HG03159 (cell line): Measurements from ENCODE around the gene GALNT14.

ENCODE experiments used
- ATAC-seq: cut with Tn5 transposase; IDR thresholded peaks from one replicate; pipeline ENCODE4 v1.9.1; 2021; ENCODE audit warnings: mild to moderate bottlenecking, moderate library complexity; ENCODE audit not compliant: unreplicated experiment

Gene GALNT14

DNA sequence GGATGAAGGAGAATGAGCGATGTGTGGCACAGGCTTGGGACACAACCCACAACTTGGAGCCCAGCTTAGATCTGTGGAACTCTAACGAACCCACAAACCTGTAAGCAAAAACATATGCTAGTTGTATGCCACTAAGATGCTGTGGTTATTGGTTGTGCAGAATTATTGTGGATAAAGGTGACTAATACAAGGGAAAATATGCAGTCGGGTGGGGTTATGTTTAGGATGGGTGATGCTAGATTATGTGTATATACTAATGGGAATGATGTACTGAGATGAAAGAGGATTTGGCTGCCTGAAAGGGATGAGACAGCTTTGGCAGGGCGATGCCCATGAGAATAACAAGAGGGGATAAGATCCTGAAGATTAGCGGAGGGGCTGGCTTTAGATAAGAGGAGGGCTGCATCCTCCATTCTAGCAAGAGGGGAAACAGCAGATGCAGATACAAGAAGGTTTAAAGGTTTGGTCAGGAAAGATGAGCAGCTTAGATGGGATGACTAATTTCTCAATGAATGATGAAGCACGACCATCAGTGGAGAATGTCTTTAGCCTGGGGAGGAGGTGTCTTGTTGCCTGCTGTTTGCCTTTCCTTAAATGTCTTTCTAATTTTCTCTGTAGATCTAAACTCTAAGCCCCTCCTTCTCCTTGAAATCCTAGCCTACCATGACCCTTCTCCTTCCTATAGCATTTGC lies 49.6 kb downstream of the GALNT14 start:
- ATAC-seq, result no peak

- ATAC-seq, result no peak
Measured at GRCh38 chr2:31087491-31087890, 50.7 kb downstream of the GALNT14 start.

DNA sequence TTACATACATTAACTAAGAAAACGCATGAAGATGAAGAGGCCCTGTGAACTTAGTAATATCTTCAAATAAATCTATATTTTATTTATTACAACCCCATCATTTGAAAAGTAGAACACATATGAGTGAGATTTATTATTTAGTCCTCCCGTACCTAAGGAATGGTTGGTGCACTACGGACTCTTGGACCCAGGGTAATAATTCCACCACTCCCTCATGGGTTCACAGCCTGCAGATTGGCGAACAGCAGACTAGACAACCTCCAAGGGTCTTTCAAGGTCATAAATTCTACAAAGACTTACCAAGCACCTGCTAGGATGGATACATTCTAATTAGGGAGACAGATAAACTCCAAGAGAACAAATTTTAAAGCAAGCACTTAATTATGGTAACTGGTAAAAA lies 51.6 kb downstream of the GALNT14 start:
- ATAC-seq, result no peak

DNA sequence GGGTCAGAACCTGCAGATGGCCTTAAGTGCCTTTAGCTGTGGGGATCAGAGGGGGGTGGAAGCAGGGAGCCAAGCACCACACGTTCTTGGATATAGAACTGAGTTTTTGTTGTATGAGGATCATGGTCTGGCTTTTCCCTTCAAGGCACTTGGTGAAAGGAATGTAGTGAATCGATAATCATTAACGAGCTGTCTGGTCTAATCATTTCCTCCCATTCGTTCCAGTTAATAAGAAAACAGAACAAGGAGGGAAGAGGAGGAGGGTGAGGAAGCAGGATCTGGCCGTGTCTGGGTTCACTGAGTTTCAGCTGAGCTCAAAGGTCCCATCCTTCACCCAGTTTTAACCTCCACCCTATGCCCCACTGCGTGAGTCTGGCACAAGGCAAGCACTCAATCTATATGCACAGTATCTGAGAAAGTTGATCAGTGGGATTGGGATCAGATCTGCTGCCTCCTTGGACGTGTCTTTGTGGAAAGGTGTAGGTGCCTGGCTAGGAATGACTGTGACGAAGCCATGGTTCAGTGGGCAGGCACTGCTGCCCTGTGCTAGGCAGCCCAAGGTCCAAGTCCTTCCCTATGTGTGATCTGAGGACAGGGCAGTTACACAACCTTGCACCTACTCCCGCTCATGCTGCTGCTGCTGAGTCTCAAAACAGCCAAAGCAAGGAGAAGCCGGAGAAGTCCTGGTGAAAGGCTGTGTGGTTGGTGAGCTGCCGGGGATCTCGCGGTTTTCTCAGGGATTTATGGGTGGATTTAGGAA lies 54.8 kb downstream of the GALNT14 start:
- no peak for ATAC-seq

DNA sequence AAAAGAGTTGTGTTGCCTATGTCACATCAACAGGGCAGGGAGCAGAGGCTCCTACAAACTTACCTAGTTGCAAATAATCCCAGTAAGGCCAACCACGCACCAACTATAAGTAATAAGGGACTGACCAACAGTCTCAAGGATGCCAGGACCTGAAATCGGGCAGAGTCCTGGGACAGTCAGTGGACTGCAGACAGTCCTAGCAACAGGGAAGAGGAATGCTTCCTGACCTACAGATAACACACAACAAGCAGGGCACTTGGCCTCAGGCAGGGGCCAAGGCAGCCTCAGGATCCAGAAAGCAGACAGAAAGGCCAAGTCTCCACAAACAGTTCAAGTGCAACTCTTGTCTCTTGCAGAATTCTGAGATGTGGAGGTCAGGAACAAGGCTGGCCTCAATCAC lies 56.2 kb downstream of the GALNT14 start:
- ATAC-seq, result no peak

DNA sequence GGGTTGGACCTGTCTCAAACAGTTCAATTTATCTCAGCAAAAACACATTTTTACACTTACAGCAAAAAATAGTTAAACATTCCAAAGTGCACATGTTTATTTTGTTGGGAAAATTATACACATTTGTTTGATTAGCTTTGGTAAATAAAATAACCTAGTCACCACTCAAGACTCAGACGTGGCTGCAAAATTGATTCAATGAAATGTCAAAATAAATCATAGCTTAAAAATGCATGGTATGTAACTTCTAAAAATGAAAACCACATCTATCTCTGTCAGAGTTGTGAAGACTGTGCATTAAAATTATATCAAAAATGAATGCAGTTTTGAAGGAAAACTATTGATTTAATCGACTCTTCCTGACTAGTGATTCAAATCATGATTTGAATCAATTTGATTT lies 56.7 kb downstream of the GALNT14 start:
- ATAC-seq, result no peak

DNA sequence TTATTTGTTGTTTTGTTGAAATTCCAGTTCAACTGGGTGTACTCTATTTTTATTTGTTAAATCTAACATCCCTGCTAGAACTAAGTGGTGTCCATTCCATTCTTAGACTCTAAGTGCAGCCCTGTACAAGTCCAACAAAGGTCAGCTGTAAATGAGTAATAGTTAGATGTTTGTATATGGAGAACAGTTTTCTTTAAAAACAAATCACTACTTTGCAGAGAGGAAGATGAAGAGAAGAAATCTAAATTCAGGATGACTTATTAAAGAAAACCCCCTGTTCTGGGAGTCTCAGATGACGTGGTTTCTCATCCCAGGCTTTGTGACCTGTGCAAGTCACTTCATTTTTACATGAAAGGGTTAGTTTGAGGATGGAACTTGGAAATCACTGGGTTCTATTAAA lies 57.9 kb downstream of the GALNT14 start:
- ATAC-seq, result no peak

DNA sequence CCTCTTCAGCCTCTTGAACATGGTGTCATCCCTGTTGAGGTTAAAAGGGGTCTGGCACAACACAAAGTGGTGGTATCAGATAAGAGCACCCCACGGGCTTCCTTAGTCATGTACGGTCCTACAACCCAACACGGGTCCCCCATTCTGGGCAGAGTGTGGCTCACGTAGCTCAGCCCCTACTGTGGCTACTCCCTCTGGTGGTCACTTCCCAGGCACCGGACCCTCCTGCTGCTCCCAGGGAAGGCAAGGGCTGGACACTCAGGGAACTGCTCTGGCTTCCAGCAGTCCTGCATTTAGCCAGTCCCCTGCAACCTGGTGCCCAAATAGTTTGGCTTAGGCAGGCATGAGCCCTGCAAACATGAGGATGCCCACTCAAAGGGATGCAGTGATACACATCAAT lies 58.6 kb downstream of the GALNT14 start:
- ATAC-seq, result no peak

GRCh38 chr2:31078579-31079105 lies 59.6 kb downstream of the GALNT14 start:
- no peak for ATAC-seq

DNA sequence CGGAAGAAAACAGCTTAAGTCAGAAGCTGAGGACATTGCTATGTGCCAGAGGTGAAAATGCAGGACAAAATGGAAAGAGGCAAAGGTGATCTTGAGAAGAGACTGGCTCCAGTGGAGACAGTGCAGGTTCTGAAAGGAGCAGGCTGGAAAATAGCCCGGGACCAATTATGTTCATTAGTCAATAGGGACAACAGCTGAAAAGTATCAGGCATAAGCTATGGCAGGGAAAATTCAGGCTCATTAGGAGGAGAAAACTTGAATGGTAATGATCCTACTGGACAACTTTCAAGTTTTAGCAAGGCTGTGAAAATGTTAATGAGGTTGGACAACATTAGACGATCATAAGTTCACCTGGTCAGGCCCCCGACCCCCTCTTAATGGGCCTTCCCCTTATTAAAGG lies 60.2 kb downstream of the GALNT14 start:
- ATAC-seq, result no peak

DNA sequence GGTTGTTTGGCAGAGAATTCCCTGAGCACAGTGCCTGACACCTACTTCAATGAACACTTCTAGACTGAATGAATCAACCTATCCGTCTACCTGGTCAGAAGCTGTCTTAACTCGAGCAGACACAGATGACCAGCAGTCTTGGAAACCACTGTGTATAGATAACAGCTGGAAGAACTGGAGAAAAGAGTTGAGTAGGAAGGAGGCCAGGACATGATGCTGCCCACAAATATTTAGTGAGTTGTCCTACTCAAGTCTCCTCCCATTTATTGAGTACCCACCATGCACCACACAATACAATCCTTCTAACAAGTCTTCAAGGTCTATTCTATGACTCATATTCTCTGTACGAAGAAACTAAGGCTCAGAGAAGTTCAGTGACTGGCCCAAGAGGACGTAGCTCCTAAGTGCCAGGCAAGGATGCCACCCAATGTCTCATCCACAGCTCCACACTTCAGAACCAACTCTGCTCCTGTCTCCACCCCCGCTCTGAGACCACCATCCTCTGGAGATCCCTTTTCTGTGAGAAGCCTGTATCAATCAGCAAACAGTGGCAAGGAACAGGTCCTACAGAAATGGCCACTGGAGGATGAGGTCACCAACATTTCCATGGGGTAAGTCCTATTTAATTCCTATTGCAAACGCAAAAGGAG lies 62.2 kb downstream of the GALNT14 start:
- ATAC-seq, result no peak

DNA sequence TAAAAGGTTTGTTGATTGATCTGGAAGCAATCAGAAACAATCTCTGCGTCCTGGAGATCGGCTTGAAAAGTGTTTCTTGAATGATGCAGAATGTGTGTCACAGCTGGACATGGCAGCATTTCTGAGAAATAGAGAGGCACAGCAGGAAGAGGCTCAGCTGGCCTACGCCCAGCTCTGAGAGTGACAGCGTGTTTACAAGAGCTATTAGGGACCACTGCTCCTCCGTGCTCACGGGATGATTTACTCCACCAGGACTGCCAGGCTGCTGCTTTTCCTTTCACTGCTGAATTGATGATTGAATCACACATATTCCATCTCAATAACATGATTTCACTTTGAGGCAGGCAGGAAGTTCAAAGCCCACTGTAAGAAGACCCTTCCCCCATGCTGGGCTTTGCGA lies 62.8 kb downstream of the GALNT14 start:
- no peak for ATAC-seq

DNA sequence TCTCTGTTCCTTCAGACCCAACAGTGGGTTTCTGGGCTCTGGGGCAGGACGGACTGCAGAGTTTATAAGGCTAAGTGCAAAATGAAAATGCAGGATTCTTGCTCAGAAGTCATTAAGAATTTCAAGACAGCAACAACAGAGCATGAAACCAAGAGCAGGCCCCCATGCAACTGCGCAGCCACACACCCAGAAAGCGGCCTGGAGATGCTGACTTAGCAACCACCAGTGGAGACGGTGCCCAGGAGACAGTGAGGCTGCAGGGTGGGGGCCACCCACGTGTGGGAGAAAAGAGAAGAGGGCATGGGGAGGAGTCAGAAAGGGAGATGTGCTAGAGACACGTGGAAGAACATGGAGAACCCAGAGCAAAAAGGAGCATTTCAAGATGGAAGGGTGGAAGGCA lies 66.5 kb downstream of the GALNT14 start:
- ATAC-seq, result no peak

- no peak for ATAC-seq
Measured at GRCh38 chr2:31070339-31071125, 67.7 kb downstream of the GALNT14 start.

DNA sequence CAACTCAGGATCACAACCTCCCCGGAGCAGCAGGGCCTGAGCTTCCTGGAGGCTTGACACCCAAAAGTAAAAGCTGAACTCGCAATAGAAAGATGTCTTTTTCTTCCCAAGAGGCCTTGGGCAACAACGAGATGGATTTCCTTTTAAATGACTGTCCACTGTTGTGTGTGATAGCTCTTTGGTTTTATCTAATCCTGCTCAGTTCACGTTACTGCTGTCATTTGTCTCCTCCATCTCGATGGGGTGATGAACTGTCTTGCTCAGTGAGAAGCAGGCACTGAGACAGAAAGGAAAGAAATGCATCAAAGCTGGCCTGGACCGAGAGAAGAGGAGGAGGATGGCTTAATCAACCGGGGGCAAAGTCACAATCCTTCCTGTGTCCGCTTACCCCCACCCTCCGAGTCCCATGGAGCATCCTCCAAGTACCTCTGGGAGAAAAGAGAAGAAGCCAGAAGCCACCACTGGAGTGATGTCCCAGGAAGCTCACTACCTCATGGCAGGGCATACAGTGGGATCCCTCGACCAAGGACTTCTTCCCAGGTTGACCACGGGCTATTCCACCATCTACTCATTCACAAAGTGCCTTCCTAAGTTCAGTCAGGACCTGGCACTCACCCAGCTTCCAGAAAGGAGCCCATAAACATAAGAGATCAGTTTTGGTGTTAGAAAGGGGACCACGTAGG lies 68.5 kb downstream of the GALNT14 start:
- no peak for ATAC-seq

DNA sequence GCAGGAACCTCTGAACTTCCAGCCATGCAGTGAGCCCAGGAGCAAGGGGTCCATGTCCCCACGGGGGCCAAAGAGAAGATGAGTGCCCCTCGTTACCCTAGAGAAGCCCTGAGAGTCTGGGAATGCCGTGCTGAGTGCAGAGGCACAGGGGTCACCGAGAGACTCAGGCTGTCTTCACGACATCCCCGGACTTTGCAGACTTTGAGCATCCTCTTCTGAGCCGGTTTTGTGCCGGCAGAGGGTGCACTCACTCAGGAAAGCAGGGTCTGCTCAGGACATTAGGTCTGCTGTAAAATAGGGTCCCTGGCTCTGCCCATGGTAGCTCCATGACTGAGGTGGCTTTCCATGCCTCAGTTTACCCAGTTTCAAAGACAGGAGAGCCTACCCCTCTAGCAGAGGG lies 71.0 kb downstream of the GALNT14 start:
- no peak for ATAC-seq

GRCh38 chr2:31066551-31066950 lies 71.7 kb downstream of the GALNT14 start:
- no peak for ATAC-seq

DNA sequence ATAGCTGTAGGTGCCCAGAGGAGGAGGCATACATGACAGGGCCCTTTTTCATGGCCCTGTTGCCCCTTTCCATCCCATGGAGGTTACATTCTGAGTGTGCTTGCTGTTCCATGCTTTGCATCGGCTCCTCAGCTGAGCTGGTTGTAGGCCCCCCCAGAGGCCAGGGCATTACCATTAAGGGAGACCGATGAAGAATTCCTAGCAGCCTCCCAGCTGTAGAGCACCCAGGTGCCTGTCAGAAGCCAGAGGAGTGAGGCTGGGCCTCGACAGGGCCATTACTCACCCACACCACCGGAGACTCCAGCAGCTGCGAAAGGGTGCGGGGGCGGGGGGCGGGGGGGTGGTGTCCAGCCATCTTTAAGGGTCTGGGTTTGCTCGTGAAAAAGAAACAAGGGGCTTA lies 72.2 kb downstream of the GALNT14 start:
- no peak for ATAC-seq

- ATAC-seq, result no peak
Measured at GRCh38 chr2:31065356-31065755, 72.9 kb downstream of the GALNT14 start.

- no peak for ATAC-seq
Measured at GRCh38 chr2:31060397-31060796, 77.8 kb downstream of the GALNT14 start.
